Choroid plexus epithelial cell (primary cell): Measurements from ENCODE around the gene SETD7.

Source experiments
- DNase-seq: peaks from one replicate; pipeline ENCODE4 v3.0.0-alpha.2; 2010; ENCODE audit warnings: low read depth
- H3K4me3 ChIP-seq: 2 replicates; pipeline ENCODE4 v1.5.1; 2011; ENCODE audit warnings: low read depth, mild to moderate bottlenecking, control low read depth, low read length, moderate library complexity
- CTCF ChIP-seq: conservative IDR thresholded peaks from 2 replicates; pipeline ENCODE4 v1.5.1; 2011; ENCODE audit warnings: low read depth, mild to moderate bottlenecking, control low read depth, inconsistent platforms, low read length, moderate library complexity

The SETD7 gene

DNA sequence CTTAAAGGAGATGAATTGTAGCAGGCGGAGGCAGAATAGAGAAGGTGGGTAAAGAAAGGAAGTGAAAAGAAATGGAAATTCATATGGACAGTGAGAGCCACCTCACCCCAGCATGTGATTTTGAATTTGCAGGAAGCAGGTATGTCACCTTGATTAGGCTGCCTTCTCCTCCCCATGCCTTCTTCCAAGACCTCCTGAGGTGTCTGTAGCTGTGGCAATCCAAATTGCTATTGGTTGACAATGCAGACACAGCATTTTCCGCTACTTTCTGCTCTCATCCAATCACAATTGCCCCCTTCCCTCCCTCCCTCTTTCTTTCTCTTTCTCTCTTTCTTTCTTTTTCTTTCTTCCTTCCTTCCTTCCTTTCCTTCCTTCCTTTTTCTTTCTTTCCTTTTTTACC lies 63.6 kb downstream of the SETD7 start:
- TF ChIP-seq CTCF = no peak
- no peak overlapping the region for H3K4me3 ChIP-seq
- no peak for DNase-seq

GRCh38 chr4:139489638-139490037 lies 66.4 kb downstream of the SETD7 start:
- H3K4me3 ChIP-seq = no peak overlapping the region
- TF ChIP-seq CTCF = no peak
- no peak for DNase-seq

DNA sequence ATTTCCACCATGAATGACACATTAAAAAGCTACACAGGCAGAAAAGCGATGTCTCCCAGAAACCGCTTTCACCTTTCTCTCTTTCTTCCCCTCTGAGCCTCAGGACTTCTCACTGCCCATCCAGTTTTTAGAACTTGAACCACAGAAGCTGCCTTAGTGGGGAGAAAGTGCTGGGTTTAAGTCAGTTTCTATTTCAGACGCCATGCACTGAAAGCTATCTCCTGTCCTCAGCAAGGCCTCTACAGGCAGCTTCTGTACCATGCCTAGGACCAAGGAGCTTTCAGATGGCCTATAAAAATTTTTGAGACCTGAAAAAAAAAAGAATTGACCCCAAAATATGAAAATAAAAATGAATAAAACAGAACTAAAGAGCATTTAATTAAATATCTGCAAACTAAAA lies 67.6 kb downstream of the SETD7 start:
- H3K4me3 ChIP-seq = no peak overlapping the region
- DNase-seq = no peak
- TF ChIP-seq CTCF = no peak

GRCh38 chr4:139484783-139485311 lies 71.2 kb downstream of the SETD7 start:
- DNase-seq = no peak
- H3K4me3 ChIP-seq = no peak overlapping the region

GRCh38 chr4:139483000-139483399 lies 73.0 kb downstream of the SETD7 start:
- no peak for TF ChIP-seq CTCF

More at GRCh38 chr4:139484783-139485311, 71.2 kb downstream of the SETD7 start:
- no peak for TF ChIP-seq CTCF

DNA sequence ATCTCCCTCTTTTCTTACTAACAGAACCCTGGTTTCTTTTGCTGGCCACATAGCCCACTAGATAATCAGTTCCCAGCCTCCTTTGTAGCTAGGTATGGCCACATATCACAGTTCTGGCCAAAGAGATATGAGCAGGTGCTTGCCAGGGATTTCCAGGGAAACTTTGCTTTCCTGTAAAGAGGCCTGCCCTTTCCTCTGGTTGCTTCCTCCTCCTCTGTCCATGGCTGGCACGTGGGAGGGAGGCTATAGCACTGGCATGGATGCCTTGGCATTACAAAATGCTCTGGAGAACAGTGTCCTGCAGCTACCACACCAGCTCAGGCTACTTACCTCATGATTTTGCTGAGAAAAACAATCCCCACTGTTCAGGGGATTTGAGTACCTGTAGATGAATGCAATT lies 74.6 kb downstream of the SETD7 start:
- no peak for DNase-seq
- TF ChIP-seq CTCF = no peak
- H3K4me3 ChIP-seq = no peak overlapping the region

More at GRCh38 chr4:139483000-139483399, 73.0 kb downstream of the SETD7 start:
- no peak overlapping the region for H3K4me3 ChIP-seq
- DNase-seq = no peak

GRCh38 chr4:139476363-139476762 lies 79.7 kb downstream of the SETD7 start:
- no peak for TF ChIP-seq CTCF
- no peak overlapping the region for H3K4me3 ChIP-seq
- no peak for DNase-seq
